Measurements from ENCODE around the gene TMEM132C.

Gene TMEM132C

GRCh38 chr12:128507470-128507869 lies 240.5 kb downstream of the TMEM132C start:
- no peak for DNase-seq

- DNase-seq, result no peak
Observed at GRCh38 chr12:128509170-128509569, 242.2 kb downstream of the TMEM132C start.

- no peak for DNase-seq
Observed at GRCh38 chr12:128510511-128510910, 243.5 kb downstream of the TMEM132C start.

GRCh38 chr12:128513331-128513730 lies 246.4 kb downstream of the TMEM132C start:
- no peak for DNase-seq

GRCh38 chr12:128513831-128514230 lies 246.9 kb downstream of the TMEM132C start:
- DNase-seq, result no peak

- no peak for DNase-seq
Observed at GRCh38 chr12:128518644-128519043, 251.7 kb downstream of the TMEM132C start.

- DNase-seq, result no peak
Observed at GRCh38 chr12:128519426-128519825, 252.5 kb downstream of the TMEM132C start.

- DNase-seq, result no peak
Observed at GRCh38 chr12:128521981-128522380, 255.0 kb downstream of the TMEM132C start.

- no peak for DNase-seq
Observed at GRCh38 chr12:128524439-128524838, 257.5 kb downstream of the TMEM132C start.

- DNase-seq, result no peak
Observed at GRCh38 chr12:128531170-128531569, 264.2 kb downstream of the TMEM132C start.

GRCh38 chr12:128534906-128535305 lies 267.9 kb downstream of the TMEM132C start:
- no peak for DNase-seq

- DNase-seq, result no peak
Observed at GRCh38 chr12:128536810-128537209, 269.8 kb downstream of the TMEM132C start.

- no peak for DNase-seq
Observed at GRCh38 chr12:128537668-128538067, 270.7 kb downstream of the TMEM132C start.

GRCh38 chr12:128542844-128543243 lies 275.9 kb downstream of the TMEM132C start:
- no peak for DNase-seq

- DNase-seq, result no peak
Observed at GRCh38 chr12:128543460-128543859, 276.5 kb downstream of the TMEM132C start.

- no peak for DNase-seq
Observed at GRCh38 chr12:128543971-128544370, 277.0 kb downstream of the TMEM132C start.

GRCh38 chr12:128548949-128549348 lies 282.0 kb downstream of the TMEM132C start:
- no peak for DNase-seq

GRCh38 chr12:128549601-128550218 lies 282.7 kb downstream of the TMEM132C start:
- no peak for DNase-seq

GRCh38 chr12:128551266-128551665 lies 284.3 kb downstream of the TMEM132C start:
- no peak for DNase-seq

- DNase-seq, result no peak
Observed at GRCh38 chr12:128554546-128555304, 287.8 kb downstream of the TMEM132C start.

GRCh38 chr12:128557231-128557630 lies 290.3 kb downstream of the TMEM132C start:
- DNase-seq, result no peak

- DNase-seq, result no peak
Observed at GRCh38 chr12:128564956-128565355, 298.0 kb downstream of the TMEM132C start.

- no peak for DNase-seq
Observed at GRCh38 chr12:128567730-128568129, 300.8 kb downstream of the TMEM132C start.

Measured in cortex of kidney (tissue), 1 donor.